Duodenal mucosa (tissue), 2 donors: Measurements from ENCODE around the gene KRTAP5-6.

Source experiments
- H3K27ac ChIP-seq: one replicate; pipeline ENCODE4 v1.7.0; 2013; ENCODE audit warnings: low read depth, low read length
- H3K27me3 ChIP-seq, 2 donors: one replicate each; pipeline ENCODE4 v1.7.0; 2013; ENCODE audit warnings: low read length in 2 of 2, control low read depth in 1 of 2; ENCODE audit not compliant: insufficient read depth in 2 of 2, control insufficient read depth in 1 of 2
- H3K36me3 ChIP-seq, 2 donors: one replicate each; pipeline ENCODE4 v1.7.0; 2013; ENCODE audit warnings: low read length in 2 of 2, control low read depth in 1 of 2; ENCODE audit not compliant: insufficient read depth in 2 of 2, control insufficient read depth in 1 of 2
- H3K4me1 ChIP-seq, 2 donors: one replicate each; pipeline ENCODE4 v1.7.0; 2013; ENCODE audit warnings: low read length in 2 of 2, control low read depth in 1 of 2; ENCODE audit not compliant: insufficient read depth in 2 of 2, control insufficient read depth in 1 of 2
- H3K4me3 ChIP-seq, 2 donors: one replicate each; pipeline ENCODE4 v1.7.0; 2013; ENCODE audit warnings: low read length in 2 of 2, low read depth in 1 of 2
- H3K9ac ChIP-seq, 2 donors: one replicate each; pipeline ENCODE4 v1.7.0; 2013; ENCODE audit warnings: low read length in 2 of 2, low read depth in 1 of 2
- H3K9me3 ChIP-seq, 2 donors: one replicate each; pipeline ENCODE4 v1.7.0; 2013; ENCODE audit warnings: low read length in 2 of 2, control low read depth in 1 of 2; ENCODE audit not compliant: control insufficient read depth in 1 of 2

Gene KRTAP5-6

DNA sequence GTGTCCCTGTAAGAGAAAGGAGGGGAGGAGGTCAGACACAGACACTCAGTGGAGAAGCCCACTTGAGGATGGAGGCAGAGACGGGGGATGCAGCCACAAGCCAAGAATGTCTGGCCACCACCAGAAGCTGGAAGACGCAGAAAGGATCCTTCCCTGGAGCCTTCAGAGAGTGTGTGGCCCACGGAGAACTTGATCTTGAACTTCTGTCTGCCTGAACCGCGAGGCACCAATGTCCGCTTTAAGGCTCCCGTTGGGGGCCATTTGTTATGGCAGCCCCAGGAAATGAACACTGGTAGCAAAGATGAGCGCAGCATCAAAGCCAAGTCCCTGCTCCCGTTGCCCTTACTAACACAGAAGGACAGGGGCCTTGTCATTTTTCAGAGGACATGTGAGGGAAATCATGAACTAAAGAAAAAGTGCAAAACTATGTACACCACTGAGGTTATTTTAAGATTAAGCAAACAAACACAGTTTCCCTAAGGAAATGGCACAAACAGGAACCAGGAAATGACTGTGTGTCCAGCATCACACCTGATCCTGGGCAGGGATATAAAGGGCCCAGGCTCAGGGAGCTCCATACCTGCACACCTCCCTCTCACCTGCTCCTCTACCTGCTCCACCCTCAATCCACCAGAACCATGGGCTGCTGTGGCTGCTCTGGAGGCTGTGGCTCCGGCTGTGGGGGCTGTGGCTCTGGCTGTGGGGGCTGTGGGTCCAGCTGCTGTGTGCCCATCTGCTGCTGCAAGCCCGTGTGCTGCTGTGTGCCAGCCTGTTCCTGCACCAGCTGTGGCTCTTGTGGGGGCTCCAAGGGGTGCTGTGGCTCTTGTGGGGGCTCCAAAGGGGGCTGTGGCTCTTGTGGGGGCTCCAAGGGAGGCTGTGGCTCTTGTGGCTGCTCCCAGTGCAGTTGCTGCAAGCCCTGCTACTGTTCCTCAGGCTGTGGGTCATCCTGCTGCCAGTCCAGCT is at the start of gene KRTAP5-6:
Gene KRTAP5-6 (plus strand): TSS at position 588 of the 963 bp plus-strand sequence. CDS start 51 bp downstream, at position 639.
- H3K9me3 ChIP-seq = no peaks in the 10 kb centered on the region
- H3K27me3 ChIP-seq = peaks cover 5 to 11% of the 10 kb centered on the region in 2 donors
- no peak within 1 kb of the TSS for H3K4me3 ChIP-seq
- peaks cover 5 to 8% of the 10 kb centered on the region in 2 donors for H3K4me1 ChIP-seq
- no peak within 1 kb of the TSS for H3K27ac ChIP-seq
- no peaks in the 10 kb centered on the region for H3K36me3 ChIP-seq
- no peak within 1 kb of the TSS for H3K9ac ChIP-seq

- Histone ChIP-seq H3K4me1 (no peaks in the 10 kb centered on the region), H3K27me3 (peaks cover 2% of the 10 kb centered on the region in 2 donors), H3K9ac (no peak overlapping the region), H3K36me3 (no peaks in the 10 kb centered on the region), H3K9me3 (no peaks in the 10 kb centered on the region), H3K4me3 (no peak overlapping the region), H3K27ac (no peak overlapping the region)
These were observed 48.9 kb upstream of the KRTAP5-6 start for GRCh38 chr11:1647901-1648652.

DNA sequence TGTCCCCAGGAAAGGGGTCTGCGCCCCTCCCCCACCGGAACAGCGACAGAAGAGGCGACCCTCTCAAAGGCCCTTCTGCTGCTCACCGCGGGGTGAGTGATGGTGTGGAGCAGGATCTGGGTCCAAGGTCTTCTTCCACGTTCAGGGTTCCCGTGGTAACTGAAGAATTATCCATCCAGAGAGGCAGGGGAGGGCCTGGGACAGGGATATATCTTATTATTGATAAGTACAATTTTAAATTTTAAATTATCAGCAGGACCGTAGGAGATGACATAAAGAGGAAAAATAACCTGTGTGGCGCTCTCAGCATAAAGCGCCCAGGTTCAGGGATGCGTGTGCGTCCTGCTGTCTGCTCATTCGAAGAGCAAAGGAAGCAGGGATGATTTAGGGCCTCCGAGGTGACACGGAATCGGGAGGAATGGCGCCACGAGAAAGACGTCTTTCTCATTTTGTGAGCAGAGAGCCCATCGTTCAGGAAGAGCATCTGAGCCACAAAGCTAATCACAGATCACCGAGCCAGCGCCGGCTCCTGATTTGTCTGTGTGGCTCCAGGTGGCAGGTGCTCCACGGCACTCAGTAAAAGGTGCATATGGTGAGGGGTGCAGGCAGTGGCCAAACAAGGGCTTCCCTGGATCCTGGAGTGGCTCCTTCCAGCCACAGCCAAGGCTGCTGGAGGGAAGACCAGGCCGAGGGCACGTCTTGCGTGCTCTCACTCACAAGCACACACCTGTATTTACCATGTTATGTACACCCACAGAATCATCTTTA is 48.2 kb upstream of the KRTAP5-6 start:
- Histone ChIP-seq H3K27ac (no peak overlapping the region), H3K4me3 (no peak overlapping the region), H3K36me3 (no peaks in the 10 kb centered on the region), H3K9me3 (no peaks in the 10 kb centered on the region), H3K27me3 (peaks cover 4 to 6% of the 10 kb centered on the region in 2 donors), H3K4me1 (no peaks in the 10 kb centered on the region), H3K9ac (no peak overlapping the region)

DNA sequence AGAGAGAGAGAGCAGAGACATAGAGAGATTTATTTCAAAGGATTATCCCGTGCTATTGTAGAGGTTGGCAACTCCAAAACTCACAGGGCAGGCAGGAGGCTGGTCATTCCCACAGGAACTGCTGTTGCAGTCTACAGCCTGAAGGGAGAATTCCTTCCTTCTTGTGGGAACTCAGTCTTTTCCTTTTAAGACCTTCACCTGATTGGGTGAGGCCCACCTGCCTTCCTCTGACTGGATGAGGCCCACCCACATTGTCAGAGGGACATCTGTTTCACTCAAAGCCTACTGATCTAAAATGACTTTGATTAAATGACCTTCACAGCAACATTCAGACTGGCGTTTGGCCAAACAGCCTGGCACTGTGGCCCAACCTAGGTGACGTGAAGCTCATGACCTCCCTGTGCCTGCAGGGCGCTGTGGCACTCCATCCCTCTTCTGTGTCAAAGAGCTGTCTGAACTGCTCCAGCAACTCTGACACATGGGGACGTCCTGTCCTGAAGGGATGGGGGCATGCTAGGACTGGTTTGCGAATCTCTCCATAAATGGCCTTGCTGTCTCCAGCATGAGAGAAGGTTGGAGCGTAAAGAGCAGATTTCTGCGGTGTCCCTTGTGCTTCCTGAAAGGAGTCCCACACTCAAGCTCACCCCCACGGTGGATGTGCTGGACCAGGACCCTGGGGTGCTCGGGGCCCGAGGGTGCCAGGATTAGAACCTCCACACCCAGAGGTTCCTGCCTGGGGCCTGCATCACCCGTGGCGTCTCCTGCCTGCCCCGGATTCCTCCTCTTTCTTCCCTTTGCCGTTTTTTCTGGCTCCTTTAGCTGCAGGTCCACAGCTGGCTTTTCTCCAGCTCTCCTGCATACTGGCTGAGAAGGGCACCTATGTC is 46.7 kb upstream of the KRTAP5-6 start:
- Histone ChIP-seq H3K4me1 (no peaks in the 10 kb centered on the region), H3K4me3 (no peak overlapping the region), H3K27ac (no peak overlapping the region), H3K36me3 (no peaks in the 10 kb centered on the region), H3K9ac (no peak overlapping the region), H3K27me3 (peaks cover 4 to 12% of the 10 kb centered on the region in 2 donors), H3K9me3 (no peaks in the 10 kb centered on the region)

DNA sequence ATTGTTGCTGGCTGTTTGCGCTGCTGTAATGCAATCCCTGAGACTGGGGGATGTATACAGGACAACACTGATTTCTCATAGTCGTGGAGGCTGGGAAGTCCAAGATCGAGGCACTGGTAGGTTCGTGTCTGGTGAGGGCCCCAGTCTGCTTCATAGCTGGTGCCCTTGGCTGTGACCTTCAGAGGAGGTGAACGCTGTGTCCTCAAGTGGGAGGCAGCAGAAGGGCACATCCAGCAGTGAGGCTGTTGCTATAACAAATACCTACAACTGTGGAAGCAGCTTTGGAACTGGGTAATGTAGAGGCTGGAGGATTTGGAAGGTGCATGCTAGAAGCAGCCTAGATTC is 46.1 kb upstream of the KRTAP5-6 start:
- Histone ChIP-seq H3K4me1 (no peaks in the 10 kb centered on the region), H3K27me3 (peaks cover 4 to 12% of the 10 kb centered on the region in 2 donors), H3K9me3 (no peaks in the 10 kb centered on the region), H3K36me3 (no peaks in the 10 kb centered on the region), H3K9ac (no peak overlapping the region), H3K27ac (no peak overlapping the region), H3K4me3 (no peak overlapping the region)

DNA sequence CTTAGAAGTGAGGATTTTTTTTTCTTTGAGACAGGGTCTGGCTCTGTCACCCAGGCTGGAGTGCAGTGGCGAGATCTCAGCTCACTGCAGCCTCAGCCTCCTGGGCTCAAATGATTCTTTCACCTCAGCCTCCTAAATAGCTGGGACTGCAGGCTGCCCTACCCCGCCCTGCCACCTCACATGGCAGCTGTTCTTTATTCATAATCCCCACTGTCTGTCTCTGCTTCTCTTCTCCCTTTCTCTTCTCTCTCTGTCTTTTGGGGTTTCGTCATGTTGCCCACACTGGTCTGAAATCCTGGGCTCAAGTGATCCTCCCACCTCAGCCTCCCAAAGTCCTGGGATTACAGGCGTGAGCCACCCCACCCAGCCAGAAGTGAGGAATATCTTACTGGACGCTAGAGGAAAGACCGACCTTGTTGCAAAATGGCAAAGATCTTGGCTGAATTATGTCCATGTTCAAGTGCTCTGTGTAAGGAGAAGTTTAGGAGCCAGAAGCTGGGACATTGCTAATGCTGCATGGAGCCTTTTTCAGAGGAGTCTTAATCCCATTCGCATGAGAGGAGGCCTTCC is 45.5 kb upstream of the KRTAP5-6 start:
- H3K9ac ChIP-seq = no peak overlapping the region
- H3K27ac ChIP-seq = no peak overlapping the region
- H3K9me3 ChIP-seq = no peaks in the 10 kb centered on the region
- no peaks in the 10 kb centered on the region for H3K36me3 ChIP-seq
- H3K4me1 ChIP-seq = no peaks in the 10 kb centered on the region
- peaks cover 10 to 12% of the 10 kb centered on the region in 2 donors for H3K27me3 ChIP-seq
- no peak overlapping the region for H3K4me3 ChIP-seq

GRCh38 chr11:1652026-1652425 is 45.0 kb upstream of the KRTAP5-6 start:
- Histone ChIP-seq H3K27me3 (peaks cover 11 to 12% of the 10 kb centered on the region in 2 donors), H3K9me3 (no peaks in the 10 kb centered on the region), H3K36me3 (no peaks in the 10 kb centered on the region), H3K4me3 (no peak overlapping the region), H3K9ac (no peak overlapping the region), H3K27ac (no peak overlapping the region), H3K4me1 (no peaks in the 10 kb centered on the region)

DNA sequence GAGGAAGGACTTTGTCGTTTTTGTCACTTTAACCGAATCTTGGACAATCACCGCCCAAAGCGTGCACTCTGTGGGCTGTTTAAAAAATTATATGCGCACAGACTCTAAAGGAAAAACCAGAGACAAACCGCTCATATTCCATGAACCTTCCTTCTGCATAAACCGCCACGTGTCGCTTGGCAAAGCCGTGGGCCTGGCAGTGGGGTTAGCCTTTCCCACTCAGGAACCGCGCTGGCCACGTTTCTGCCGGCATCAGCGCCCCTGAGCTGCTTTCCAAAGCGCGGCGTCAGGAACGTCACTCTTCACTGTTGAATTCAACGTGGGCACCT is 44.6 kb upstream of the KRTAP5-6 start:
- H3K36me3 ChIP-seq = no peaks in the 10 kb centered on the region
- H3K4me3 ChIP-seq = no peak overlapping the region
- peaks cover 11 to 12% of the 10 kb centered on the region in 2 donors for H3K27me3 ChIP-seq
- no peak overlapping the region for H3K9ac ChIP-seq
- no peak overlapping the region for H3K27ac ChIP-seq
- H3K4me1 ChIP-seq = no peaks in the 10 kb centered on the region
- no peaks in the 10 kb centered on the region for H3K9me3 ChIP-seq
